Activated gamma-delta T cell treated with anti-CD3 and anti-CD28 coated beads, Interleukin-2, amount 50 U/mL, for 16 hours (primary cell): ENCODE measurements around the gene WDR48.

Experiments used
- DNase-seq: peaks from one replicate; pipeline ENCODE4 v3.0.0-alpha.2; 2020; ENCODE audit warnings: low read depth

The WDR48 gene

GRCh38 chr3:39102504-39103323 is 50.9 kb downstream of the WDR48 start:
- DNase-seq = no peak

- no peak for DNase-seq
Measured at GRCh38 chr3:39103324-39103693, 51.5 kb downstream of the WDR48 start.

- DNase-seq = no peak
Measured at GRCh38 chr3:39103791-39104552, 52.2 kb downstream of the WDR48 start.

- DNase-seq = no peak
Measured at GRCh38 chr3:39104961-39105686, 53.3 kb downstream of the WDR48 start.

GRCh38 chr3:39105687-39106063 is 53.9 kb downstream of the WDR48 start:
- no peak for DNase-seq

- no peak for DNase-seq
Measured at GRCh38 chr3:39106281-39106811, 54.5 kb downstream of the WDR48 start.

GRCh38 chr3:39106851-39107387 is 55.1 kb downstream of the WDR48 start:
- DNase-seq = no peak

- peak; percentile 37 for DNase-seq
Measured at GRCh38 chr3:39107388-39108199, 55.8 kb downstream of the WDR48 start, which contains the start of the genes GORASP1 and TTC21A. Gene GORASP1 (minus strand): TSS chr3:39107627. CDS start chr3:39107541, 86 bp downstream. Gene TTC21A (plus strand): TSS chr3:39107680. CDS start chr3:39107838, 158 bp downstream.

GRCh38 chr3:39108200-39108710 is 56.4 kb downstream of the WDR48 start:
- no peak for DNase-seq

GRCh38 chr3:39109086-39109485 is 57.3 kb downstream of the WDR48 start:
- no peak for DNase-seq

GRCh38 chr3:39110041-39110639 is 58.3 kb downstream of the WDR48 start:
- DNase-seq = no peak

- DNase-seq = no peak
Measured at GRCh38 chr3:39112113-39112512, 60.3 kb downstream of the WDR48 start.

GRCh38 chr3:39112535-39112934 is 60.7 kb downstream of the WDR48 start:
- DNase-seq = no peak

- DNase-seq = no peak
Measured at GRCh38 chr3:39113291-39113690, 61.5 kb downstream of the WDR48 start.

GRCh38 chr3:39114456-39114855 is 62.6 kb downstream of the WDR48 start:
- DNase-seq = no peak

GRCh38 chr3:39115870-39116269 is 64.1 kb downstream of the WDR48 start:
- no peak for DNase-seq

GRCh38 chr3:39118079-39118478 is 66.3 kb downstream of the WDR48 start:
- no peak for DNase-seq

GRCh38 chr3:39118931-39119660 is 67.3 kb downstream of the WDR48 start:
- no peak for DNase-seq

- DNase-seq = no peak
Measured at GRCh38 chr3:39121621-39122020, 69.8 kb downstream of the WDR48 start.

GRCh38 chr3:39122813-39123212 is 71.0 kb downstream of the WDR48 start:
- no peak for DNase-seq
